ENCODE results near the gene EHBP1L1.

GRCh38 chr11:65530157-65530496 lies 45.7 kb upstream of the EHBP1L1 start:
- TF ChIP-seq EP300 (IDR thresholded peaks at IDR 0.05; ENCODE audit: borderline replicate concordance in 1 of 2, low read depth in 2 of 2, low read length in 2 of 2) (no peak), GABPA (IDR thresholded peaks at IDR 0.05; ENCODE audit: borderline replicate concordance, insufficient read depth, low read length) (no peak), CTCF (IDR thresholded peaks at IDR 0.05; ENCODE audit: control extremely low read depth in 1 of 3, insufficient read depth in 1 of 3, low read depth in 1 of 3, low read length in 3 of 3) (peak in 2 of 3 experiments; percentile 49 to 71; a peak in 2 of 4 replicates), EGR1 (IDR thresholded peaks at IDR 0.05; ENCODE audit: borderline replicate concordance, low read depth, low read length) (no peak), TAF7 (optimal IDR thresholded peaks at IDR 0.05; ENCODE audit: borderline replicate concordance, low read depth, low read length) (no peak), EZH2 (IDR thresholded peaks at IDR 0.05; ENCODE audit: low read depth, low read length, severe bottlenecking) (no peak), CEBPB (IDR thresholded peaks at IDR 0.05; ENCODE audit: low read depth, low read length) (no peak), MAFK (IDR thresholded peaks at IDR 0.05; ENCODE audit: low read depth, low read length) (no peak), SIN3A (conservative IDR thresholded peaks at IDR 0.05 in 1 of 2, IDR thresholded peaks at IDR 0.05 in 1 of 2; ENCODE audit: low read depth in 1 of 2, low read length in 2 of 2) (no peak), HDAC6 (IDR thresholded peaks at IDR 0.05; ENCODE audit: low read depth, low read length) (no peak), POLR2AphosphoS5 (IDR thresholded peaks at IDR 0.05; ENCODE audit: low read depth, low read length) (no peak), POLR2A (IDR thresholded peaks at IDR 0.05; ENCODE audit: control extremely low read depth in 1 of 2, low read depth in 2 of 2, low read length in 2 of 2) (no peak), CHD2 (IDR thresholded peaks at IDR 0.05; ENCODE audit: low read length) (no peak), NRF1 (IDR thresholded peaks at IDR 0.05; ENCODE audit: low read depth, low read length) (no peak)
